ENCODE measurements around the gene FPR2. TPM values are rescaled to one million over a fixed set of nuclear protein-coding genes. Genes with fewer than 3 reads are reported as not detected.
A peak's percentile ranks its signal among the peaks of the same experiment; 100 is the strongest.
"Not testable (repeated sequence)": the region's sequence is repeated elsewhere in the genome, so short reads cannot be mapped to it uniquely, and the experiment has no call there.

The FPR2 gene
- total RNA-seq, 2 donors from 2014 or later = 0.21 TPM; not detected in 1

DNA sequence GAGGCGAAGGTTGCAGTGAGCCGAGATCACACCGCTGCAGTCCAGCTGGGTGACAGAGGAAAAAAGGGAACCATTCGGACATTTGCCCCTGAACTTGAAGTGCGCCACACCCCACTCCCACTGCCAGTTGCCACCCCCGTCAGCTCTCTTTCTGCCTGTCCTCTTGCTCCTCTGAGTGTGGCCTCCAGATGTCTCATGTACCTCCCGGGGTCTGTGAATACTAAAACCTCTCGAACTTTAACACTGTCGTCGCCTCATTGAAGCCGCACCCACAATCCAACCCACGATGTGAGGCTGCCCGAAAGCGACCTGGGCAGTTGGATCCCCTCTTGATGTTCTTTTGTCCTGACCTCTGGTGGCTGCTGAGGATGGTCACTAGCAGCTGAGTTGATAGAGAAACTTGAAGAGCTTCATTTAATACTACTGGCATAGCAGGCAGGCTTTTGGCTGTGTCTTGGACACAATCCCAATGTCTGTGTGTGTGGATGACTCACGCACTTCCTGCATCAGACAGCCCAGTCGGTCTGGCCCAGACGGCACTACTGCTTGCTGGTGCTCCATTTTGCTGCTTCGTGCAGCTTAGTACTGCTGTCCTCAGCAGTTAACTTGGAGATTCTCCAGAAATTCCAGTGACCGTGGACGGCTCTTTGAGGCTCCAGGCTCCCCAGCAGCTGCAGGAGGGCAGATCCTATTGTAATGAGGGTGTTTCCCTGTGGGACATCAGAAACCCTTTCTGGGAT, 38.2 kb downstream of the FPR2 start:
- intact Hi-C loops (cut with DNase I, micrococcal nuclease) = no loop called here
- ATAC-seq = no peak
- DNase-seq = peak; percentile 42 to 74

DNA sequence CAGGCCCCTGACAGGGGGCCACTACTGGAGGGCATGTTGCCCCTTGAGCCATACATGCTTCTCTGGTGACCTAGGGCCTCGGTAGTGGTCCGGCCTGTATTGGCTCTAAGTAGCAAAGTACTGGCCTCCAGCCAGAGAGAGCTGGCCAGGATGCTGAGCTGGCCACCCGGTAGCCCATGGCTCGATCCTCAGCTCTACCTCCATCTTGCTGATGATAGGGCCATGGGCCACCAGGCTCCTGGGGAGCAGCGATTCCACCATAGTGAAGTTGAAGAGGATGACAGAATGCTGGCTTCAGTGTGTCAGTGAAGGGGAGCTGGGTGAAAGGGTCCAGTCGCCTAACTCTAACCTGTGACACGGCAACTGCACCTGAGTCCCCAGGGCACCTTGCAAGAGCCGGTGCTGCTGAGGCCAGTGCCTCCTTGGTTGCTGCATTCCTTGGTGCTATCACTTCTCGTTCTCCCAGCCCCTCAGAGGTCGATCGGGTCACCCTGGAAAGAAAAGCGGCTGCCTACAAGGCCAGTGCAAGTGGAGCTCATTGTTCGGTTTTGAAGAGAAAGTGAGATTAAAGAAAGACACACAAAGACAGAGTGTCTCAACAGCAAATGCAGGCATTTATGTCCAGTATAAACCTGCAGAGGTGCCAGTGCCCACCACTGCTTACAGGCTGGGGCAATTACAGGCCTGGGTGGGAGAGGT, 38.9 kb downstream of the FPR2 start:
- ATAC-seq = no peak

DNA sequence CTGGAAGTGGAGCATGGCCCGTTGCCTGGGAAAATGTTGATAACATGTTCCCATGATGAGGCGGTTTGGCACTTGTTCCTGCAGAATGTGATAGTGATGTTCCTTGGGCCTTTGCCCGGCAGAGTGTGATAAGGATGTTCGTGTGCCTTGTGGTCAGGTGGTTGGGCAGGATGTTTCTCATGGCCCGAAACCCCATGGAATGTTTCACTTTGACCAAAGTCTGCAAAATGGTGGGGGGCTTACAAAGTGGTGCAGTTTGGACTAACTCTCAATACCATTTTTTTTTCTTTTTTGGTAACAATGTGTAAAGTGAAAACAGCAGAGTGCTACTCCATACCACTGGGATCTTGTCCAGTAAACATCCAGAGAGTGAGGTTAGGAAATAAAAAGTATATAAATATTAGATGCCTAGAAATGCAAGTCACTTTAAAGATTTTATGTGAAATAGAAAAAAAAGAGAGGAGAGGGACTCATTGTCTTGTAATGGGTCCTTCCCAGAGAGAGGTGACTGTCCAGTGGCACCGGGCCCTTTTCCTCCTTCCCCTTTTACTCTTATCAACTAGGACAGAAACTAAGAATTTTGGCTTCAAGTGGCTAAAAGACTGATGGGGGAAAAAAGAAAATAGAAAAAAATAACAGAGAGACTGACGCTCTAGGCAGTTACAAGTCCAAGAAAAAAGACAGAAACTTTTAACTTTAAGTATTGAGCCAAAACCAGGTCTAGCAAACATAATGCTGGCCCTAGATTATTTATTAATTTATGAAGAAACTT, 39.7 kb downstream of the FPR2 start:
- intact Hi-C loops (cut with DNase I, micrococcal nuclease) = no loop called here
- DNase-seq (no peak), ATAC-seq (no peak)

More for the DNA sequence above, 38.9 kb downstream of the FPR2 start:
- no peak for DNase-seq
- intact Hi-C loops (cut with DNase I, micrococcal nuclease) = no loop called here

DNA sequence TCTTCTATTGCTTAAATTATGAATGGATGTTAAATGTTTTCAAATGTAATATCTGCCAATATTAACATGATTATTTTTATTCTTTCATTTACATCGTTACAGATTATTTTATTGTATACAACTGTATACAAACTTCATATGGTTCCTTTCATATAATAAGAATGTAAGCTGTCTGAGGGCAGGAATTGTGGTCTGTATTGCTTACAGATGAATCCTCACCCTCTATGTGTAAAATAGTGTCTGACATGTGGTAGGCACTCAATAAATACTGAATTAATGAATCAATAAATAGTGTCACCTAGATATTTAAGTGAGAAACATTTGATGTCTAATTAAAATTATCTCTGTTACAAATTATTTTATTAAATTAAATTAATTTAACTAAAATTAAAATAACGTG, 41.8 kb downstream of the FPR2 start:
- ATAC-seq (no peak), DNase-seq (no peak)
- intact Hi-C loops (cut with DNase I, micrococcal nuclease) = no loop called here

DNA sequence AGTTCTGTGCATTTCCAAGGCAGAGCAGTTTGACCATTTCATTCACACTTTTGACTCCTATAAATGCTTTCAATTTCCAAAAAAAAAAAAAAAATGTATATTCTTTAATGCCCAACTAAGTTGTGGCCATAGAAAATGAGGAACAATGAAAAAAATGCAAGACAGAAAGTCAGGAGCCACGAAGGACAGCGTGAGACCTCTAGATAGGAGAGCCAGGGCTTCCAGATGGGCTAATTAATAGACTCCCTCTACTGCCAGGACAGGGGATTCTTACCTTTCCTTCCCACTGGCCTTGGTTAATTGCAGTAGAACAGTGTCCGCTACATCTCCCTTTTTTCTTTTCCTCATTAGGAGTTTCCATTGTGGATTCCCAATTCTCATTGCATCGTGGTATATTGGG, 42.5 kb downstream of the FPR2 start:
- DNase-seq (no peak), ATAC-seq (no peak)
- intact Hi-C loops (cut with DNase I, micrococcal nuclease) = no loop called here

DNA sequence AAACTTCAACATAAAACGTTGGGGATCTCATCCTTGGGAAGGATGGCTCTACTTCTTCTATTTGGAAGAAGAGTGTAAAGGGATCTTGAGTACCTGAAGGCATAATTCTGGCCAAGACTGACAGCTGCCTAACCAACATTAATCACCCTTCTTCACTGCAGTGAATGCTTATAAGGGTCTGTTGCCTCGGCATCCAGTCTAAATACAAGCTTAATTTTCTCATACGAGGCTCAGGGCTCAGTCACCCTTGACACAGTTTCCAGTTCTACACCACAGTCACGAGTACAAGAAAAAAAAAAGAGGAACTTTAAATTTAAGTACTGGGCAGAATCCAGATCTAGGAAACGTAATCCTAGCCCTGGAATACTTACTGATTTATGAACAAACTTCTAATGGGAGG, 43.0 kb downstream of the FPR2 start:
- ATAC-seq = no peak
- no peak for DNase-seq
- intact Hi-C loops (cut with DNase I, micrococcal nuclease) = no loop called here

DNA sequence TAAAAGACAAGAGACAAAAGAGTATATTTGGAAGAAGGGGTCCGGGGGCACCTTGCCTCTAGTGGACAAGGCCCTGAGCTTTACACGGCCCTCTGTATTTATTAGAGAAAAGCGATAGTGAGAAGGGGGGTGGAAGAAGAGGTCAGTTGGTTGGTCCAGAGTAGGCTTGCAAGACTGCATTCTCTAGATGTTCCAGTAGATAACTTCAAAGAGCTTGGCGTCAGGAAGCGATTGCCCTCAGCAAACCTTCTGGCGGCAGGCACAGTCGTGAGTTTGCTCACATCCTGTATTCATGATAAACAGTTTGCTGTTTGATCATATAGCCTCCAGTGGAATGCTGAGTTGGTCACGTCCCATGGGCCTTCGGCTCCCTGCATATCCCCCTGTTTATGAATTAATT, 43.8 kb downstream of the FPR2 start:
- intact Hi-C loops (cut with DNase I, micrococcal nuclease); DNase-seq; ATAC-seq: not testable (repeated sequence)

DNA sequence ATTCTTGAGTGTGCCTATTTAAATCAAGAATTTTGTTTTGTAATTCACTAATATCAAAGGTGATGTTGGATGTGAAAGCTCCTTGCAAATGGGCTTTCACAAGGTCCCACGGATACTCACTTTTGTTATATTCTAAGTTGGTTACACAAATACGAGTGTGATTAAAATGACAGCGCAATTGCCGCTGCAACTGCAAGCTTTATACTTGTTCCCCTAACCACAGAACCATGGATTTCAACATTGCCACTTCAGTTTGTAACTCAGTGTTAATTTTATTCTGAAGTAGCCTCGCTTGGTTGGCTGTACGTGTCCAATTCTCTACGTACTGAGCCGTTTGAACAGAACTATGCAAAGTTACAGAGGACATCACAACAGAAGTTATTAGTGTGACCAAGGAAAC, 44.4 kb downstream of the FPR2 start:
- DNase-seq; ATAC-seq; intact Hi-C loops (cut with DNase I, micrococcal nuclease): not testable (repeated sequence)

DNA sequence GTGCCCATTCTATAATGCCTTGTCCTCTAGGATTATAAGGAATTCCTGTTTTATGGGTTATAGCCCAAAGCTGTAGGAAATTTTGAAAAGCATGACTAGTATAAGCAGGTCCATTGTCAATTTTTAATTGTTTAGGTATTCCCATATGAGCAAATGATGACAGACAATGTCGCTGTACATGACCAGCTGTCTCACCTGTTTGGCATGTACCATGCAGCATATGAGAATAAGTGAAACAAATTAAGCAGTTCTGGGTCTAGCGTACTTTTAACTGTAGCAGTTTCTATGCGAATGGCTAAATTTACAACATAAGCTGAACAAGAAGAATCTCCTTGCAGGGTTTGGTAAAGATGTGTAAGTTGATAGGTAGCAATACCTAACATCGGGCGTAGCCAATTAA, 45.6 kb downstream of the FPR2 start:
- DNase-seq; ATAC-seq; intact Hi-C loops (cut with DNase I, micrococcal nuclease): not testable (repeated sequence)

DNA sequence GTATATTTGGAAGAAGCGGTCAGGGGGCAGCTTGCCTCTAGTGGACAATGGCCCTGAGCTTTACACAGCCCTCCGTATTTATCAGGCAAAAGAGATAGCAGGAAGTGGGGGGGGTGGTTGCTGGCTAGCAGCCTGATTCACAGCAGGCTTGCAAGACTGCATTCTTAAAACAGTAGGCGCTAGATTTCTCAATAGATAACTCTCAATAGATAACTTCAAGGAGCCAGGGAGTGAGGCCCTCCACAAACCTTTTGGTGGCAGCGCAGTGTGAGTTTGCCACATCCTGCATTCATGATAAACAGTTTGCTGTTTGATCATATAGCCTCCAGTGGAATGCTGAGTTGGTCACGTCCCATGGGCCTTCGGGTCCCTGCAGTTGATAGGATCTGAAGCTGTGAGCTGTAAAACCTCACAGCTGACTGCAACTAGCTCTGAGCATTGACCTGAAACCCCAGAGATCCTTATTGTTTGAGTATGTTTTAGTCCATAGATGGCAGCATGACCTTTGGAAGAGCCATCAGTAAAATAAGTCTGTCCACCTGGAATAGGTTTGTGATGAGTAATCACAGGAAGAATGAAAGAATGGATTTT, 46.2 kb downstream of the FPR2 start:
- no peak for ATAC-seq
- intact Hi-C loops (cut with DNase I, micrococcal nuclease) = no loop called here
- DNase-seq = peak; percentile 16 to 43

DNA sequence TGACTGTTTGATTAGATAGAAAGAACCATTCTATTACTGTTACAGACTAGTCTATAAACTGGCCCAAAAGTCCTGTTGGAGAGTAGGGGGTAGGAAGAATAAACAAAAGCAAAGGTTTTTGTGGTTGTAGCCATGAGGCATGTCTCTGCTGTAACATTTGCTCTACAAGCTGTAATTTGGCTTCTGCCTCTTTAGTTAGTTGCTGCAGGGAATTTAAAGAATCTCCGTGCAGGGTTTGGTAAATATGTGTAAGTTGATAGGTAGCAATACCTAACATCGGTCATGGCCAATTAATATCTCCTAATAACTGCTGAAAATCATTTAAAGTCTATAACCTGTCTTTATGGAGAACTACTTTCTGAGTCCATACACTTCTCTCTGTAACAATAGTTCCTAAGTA, 46.9 kb downstream of the FPR2 start:
- intact Hi-C loops (cut with DNase I, micrococcal nuclease) = no loop called here
- no peak for ATAC-seq
- DNase-seq = no peak

DNA sequence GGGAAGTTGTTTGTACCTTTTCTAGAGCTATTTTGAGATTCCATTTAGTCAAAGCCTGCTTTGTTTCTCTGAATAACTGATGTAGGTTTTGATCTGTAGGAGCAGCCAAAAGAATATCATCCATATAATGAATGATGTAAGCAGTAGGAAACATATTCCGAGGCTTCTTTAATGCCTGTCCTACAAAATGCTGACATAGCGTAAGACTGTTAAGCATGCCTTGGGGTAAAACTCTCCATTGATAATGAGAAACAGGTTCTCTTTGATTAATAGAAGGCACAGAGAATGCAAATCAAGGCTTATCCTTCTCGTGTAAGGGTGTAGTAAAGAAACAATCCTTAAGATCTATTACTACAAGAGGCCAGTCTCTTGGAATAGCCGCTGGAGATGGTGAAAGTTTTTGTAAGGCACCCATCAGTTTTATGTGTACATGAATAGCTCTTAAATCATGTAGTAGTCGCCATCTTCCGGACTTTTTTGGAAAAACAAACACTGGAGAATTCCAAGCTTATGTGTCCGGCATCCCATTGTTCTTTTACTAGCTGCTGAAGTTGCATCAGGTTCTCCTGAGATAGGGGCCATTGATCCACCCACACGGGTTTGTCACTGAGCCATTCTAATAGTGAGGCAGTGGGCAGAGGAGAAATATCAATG, 47.5 kb downstream of the FPR2 start:
- ATAC-seq = no peak
- intact Hi-C loops (cut with DNase I, micrococcal nuclease) = no loop called here
- DNase-seq = no peak

DNA sequence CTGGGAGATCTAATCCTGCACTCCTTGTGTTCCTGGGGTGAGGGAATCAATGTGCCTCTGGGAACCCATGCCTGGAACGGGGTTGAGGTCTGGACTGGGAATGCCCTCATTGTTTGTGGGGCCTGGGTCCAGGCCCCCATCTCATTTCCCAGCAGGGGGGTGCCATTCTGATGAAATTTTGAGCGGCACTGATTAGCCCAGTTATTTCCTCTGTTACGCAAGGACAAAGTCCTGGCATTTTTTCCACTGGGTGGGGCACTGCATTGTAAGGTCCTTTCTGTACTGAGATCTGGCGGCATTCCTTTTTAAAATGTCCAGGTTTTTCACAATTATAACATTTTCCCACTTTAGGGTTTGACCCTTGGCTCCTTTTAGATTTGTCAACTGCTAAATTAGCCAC, 48.8 kb downstream of the FPR2 start:
- ATAC-seq = no peak
- DNase-seq = no peak
- intact Hi-C loops (cut with DNase I, micrococcal nuclease) = no loop called here

DNA sequence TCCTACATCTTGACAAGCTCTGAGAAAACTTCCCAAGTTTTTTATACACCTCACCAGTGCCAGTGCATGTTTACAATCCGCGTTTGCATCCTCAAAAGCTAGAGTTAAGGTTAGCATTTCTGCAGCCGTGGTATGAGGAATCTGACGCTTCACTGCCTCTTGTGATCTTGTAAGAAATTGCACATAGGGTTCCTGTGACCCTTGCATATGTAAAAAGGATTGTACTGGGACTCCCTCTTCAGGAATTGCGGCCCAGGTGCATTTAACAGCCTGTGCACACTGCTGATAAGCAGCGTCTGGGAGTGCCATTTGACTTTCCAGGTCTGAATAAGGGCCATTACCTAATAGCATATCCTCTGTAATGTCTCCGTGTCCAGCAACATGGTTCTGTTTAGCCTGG, 49.2 kb downstream of the FPR2 start:
- no peak for ATAC-seq
- intact Hi-C loops (cut with DNase I, micrococcal nuclease) = no loop called here

DNA sequence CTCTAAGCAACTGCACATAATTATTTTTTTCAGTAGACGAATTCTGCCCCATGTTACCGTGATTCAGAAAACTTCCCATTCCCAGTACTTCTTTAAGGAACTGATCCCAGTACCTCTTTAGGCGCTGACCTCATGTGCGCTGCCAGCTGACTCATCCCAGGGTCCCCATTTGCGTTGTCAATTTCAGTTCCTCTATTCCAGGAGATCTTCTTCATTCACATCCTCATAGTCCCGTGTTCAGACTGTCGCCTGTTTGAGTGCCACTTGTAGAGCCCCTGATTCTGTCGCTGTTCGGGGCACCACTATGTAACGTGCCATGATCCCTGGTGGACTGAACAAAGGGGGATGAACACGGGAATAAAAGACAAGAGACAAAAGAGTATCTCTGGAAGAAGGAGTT, 50.4 kb downstream of the FPR2 start:
- ATAC-seq = no peak
- intact Hi-C loops (cut with DNase I, micrococcal nuclease) = no loop called here
- DNase-seq = no peak

More for the DNA sequence above, 49.2 kb downstream of the FPR2 start:
- DNase-seq = no peak

DNA sequence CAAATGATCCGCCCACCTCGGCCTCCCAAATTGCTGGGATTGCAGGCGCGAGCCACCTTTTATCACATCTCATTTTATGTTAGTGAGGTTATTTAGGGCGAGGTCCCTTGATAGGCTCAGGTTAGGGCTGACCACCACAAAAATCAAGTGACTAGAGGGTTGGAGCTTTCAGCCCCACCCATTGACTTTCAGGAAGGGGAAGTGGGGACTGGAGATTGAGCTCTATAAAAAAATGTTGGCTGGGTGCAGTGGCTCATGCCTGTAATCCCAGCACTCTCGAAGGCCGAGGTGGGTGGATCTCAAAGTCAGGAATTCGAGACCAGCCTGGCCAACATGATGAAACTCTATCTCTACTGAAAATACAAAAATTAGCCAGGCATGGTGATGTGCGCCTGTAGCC, 54.1 kb downstream of the FPR2 start:
- no peak for DNase-seq
- no peak for ATAC-seq
- intact Hi-C loops (cut with DNase I, micrococcal nuclease) = no loop called here

DNA sequence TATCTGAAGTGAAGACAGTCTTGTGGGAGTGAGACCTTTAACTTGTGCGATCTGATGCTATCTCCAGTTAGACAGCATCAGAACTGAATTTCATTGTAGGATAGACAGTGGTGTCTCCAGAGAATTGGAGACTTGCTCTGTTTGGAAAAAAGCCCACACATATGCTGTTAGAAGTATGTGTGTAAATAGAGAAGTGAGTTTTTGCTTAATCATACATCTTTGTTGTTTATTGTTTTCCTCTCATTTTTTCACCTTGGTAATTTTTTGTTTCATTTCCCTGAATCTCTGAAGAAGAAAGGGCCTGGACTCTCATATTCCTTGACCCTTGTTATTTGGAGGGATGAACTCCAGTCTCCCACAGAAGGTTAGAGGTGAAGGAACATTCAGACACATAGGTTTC, 55.7 kb downstream of the FPR2 start:
- ATAC-seq (no peak), DNase-seq (no peak)
- intact Hi-C loops (cut with DNase I, micrococcal nuclease) = no loop called here

DNA sequence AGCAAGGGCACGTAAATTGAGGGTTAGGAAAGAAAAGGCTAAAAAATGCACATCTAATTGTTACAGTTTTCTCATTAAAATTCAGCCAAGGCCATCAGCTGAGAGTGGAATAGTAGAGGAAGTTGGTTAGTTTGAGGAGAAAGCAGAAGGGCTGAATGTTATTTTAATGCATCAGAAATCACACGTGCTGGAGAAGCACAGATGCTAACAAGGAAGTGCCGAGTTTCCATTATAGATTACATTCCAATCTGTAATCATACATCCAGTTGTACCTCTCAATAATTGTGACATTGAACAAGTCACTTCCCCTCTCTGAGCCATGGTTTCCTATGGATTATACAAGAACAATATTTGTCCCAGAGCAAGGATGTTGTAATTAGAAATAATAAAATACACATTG, 59.0 kb downstream of the FPR2 start:
- intact Hi-C loops (cut with DNase I, micrococcal nuclease) = no loop called here
- ATAC-seq (no peak), DNase-seq (no peak)
